ENCODE results near the gene SRPK2.
"Not testable (repeated sequence)": the region's sequence is repeated elsewhere in the genome, so short reads cannot be mapped to it uniquely, and the experiment has no call there.

SRPK2 gene

DNA sequence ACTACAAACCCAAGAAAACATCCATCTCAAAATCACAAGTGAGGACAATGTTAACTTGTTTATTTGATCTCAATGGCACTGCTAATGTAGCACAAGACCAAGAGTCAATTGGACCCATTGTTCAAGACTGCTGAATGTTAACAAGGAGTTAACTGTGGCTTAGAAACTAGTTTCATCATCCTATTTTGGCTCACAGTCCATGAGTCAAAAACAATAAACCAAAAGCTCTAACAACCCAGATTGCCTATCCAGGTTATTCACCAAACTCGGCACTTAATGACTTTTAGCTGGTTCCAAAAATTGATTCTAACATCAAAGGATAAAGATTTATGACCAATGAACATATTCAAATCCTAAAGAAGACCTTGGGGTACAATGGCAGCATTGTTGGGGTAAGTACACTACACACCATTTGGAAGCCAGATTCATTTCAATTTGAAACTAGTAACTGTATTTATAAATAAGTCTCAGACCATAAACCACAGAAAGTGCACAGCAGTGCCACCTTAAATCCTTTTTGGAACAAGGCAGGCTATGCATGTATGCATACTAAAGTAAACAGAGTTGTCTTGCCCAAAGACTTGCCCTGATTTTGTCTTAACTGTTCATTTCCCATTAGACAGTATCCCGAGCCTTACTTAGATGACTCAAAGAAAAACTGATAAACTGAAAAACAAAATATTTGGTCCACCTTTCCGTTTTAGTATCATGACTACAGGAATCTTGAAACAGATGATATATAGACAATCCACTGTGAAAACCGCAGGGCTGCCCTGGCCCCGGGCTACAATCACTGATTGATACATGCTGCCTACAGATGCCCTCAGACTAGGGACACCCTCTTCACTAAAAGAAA lies 84.5 kb downstream of the SRPK2 start:
- DNase-seq (ENCODE audit: low read depth): no peak

DNA sequence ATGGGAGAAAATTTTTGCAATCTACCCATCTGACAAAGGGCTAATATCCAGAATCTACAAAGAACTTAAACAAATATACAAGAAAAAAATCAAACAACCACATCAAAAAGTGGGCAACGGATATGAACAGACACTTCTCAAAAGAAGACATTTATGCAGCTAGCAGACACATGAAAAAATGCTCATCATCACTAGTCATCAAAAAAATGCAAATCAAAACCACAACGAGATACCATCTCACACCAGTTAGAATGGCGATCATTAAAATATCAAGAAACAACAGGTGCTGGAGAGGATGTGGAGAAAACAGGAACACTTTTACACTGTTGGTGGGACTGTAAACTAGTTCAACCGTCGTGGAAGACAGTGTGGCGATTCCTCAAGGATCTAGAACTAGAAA lies 88.1 kb downstream of the SRPK2 start:
- not testable (repeated sequence) for DNase-seq (ENCODE audit: low read depth)

DNA sequence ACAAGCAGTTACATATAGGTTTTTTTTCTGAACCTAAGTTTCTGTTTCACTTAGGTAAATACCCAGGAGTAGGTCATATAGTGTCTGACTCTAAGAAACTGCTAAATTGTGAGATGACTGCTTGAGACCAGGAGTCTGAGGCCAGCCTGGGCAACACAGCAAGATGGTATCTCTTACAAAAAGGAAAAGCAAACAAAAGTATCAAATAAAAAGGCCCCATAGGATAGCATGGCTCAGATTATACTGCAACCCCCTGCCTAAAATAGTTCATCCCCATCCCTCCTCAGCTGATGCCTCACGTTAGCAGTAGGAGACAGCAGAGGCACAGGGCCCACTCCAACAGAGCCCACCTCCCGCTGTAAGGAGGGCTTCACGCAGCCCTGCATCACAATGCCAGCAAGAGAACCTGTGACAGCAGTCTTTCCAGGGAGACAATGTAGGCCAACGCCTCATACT lies 90.3 kb downstream of the SRPK2 start:
- DNase-seq (ENCODE audit: low read depth): no peak

DNA sequence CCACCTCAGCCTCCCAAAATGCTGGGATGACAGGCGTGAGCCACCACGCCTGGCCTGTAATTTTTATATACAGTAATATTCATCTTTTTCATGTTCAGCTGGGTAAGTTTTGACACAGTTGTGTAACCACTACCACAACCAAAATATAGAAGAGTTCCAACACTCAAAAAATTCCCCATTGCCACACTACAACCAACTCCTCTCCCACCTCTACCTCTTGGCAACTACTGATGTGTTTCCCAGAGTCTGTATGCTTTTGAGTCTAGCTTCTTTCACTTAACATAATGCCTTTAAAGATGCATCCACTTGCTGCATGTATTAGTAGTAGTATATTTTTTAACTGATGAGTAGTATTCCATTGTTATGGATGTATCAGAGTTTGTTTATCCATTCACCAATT lies 90.7 kb downstream of the SRPK2 start:
- DNase-seq (ENCODE audit: low read depth): no peak

DNA sequence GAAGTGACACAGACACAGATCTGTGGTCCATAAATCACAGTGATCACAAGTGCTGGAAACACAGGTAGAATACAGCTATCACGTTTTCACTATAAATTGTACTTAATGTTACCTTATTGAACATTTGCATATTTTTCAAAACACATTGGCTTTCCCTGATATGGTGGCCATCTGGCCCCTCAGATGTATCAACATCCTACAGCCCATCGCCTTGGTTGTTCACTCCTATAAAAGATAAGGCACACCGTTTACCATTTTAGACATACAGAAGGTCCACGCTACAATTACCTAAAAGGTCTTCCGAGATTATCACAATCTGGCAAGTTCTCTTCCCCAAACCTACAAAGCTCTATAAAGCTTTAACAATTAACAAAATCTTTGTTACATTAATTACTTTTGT lies 91.4 kb downstream of the SRPK2 start:
- no peak for DNase-seq (ENCODE audit: low read depth)

DNA sequence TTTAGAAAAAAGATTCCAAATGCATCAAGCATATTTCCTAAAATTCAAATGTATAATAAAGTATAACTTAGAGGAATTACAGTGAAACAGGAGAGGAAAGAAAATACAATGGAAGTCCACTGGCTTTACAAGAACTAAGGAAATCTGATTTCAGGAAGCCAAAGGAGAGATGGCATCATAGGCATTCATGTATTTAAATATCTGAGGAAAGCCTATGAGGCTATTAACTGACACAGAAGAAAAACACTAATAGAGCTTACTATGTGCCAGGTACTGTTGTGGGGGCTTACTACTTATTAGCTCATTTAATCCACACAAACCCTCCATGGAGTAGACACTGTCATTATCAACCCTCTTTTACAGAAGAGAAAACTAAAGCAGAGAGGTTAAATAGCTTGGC lies 92.2 kb downstream of the SRPK2 start:
- DNase-seq (ENCODE audit: low read depth): no peak

DNA sequence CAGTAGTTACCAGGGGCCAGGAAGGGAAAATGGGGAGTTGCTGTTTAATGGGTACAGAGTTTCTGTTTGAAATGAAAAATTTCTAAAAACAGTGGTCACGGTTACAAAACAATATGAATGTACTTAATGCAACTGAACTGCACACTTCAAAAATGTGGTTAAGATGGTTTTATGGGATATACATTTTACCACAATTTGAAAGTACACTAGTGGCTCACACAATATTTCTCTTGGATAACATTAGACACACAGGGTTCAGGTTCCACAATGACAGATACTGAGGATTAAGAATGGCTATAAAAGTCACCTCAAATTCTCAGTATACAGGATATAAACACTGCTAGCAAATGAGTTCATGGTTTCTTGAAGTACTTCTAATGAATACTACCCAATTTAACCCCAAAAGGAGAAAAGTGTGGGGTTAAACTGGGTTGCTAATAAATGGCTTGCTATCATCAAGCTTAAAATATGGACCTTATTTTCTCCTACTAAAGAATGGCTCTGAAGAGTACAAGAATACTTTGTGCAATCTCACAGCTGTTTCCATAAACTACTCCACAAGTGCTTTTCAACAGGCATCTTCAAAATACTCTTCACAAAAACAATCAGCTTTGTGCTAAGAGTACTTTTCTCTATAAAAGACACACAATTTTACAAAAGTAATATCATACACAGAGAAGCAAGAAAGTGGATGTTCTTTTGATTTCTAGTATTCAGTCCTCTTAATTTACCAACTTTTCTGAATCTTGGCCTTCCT lies 92.9 kb downstream of the SRPK2 start:
- no peak for DNase-seq (ENCODE audit: low read depth)

DNA sequence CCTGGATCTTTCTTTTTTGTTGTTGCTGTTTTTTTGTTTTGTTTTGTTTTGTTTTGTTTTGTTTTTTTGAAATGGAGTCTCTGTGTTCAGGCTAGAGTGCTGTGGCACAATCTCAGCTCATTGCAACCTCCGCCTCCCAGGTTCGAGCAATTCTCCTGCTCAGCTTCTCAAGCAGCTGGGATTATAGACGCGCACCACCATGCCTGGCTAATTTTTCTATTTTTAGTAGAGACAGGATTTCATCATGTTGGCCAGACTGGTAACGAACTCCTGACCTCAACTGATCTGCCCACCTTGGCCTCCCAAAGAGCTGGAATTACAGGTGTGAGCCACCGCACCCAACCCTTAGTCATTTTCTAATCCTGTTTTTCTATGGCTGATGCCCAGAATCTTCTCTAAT lies 94.2 kb downstream of the SRPK2 start:
- not testable (repeated sequence) for DNase-seq (ENCODE audit: low read depth)

DNA sequence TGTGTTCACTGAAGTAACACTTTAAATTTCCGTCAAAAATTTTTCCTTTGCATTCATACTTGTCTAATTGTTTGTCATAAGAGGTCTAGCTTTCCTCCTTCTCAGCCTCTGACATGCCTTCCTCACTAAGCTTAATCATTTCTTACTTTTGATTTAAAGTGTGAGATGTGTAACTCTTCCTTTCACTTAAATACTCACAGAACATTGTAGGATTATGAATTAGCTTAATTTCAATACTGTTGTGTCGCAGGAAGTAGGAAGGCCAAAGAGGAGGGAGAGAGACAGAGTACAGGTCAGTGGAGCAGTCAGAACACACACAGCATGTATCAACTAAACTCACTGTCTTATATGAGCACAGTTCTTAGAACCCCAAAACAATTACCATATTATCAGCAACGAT lies 99.0 kb downstream of the SRPK2 start:
- DNase-seq (ENCODE audit: low read depth): no peak

DNA sequence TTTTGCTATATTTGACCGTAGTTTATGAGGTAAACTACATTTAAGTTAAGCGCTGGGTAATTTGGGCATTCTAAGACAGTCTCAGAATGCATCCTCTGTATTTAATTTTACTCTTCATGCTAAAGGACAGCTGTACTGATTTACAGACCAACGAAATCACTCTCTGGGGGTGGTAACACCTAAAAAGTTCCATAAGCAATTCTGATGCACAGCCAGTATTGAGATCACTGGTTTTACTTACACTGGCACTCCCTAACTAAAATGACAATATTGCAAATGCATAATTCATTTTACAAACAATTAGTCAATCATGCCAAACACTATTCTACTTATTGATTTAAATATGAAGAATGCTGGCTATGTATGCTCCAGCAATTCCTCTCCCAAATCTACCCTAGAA lies 102.3 kb downstream of the SRPK2 start:
- no peak for DNase-seq (ENCODE audit: low read depth)

DNA sequence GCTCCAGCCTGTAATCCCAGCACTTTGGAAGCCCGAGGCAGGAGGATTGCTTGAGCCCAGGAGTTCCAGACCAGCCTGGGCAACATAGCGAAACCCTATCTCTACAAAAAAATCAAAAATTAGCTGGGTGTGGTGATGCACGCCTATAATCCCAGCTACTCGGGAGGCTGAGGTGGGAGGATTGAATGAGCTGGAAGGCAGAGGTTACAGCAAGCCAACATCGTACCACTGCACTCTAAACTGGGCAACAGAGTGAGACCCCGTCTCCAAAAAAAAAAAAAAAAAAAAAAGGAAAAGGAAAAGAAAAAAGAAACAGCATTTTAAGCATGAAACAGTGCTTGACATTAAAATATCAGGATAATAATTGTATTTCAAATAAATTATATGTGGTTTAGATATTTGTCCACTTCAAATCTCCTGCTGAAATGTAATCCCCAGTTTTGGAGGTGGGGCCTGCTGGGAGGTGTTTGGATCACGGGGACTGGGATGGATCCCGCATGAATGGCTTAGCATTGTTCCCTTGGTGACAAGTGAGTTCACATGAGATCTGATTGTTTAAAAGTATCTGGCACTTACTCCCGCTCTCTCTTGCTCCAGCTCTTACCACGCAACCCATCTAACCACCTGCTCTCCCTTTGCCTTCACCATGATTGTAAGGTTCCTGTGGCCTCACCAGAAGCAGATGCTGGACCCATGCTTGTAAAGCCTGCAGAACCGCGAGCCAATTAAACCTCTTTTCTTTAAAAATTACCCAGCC lies 103.4 kb downstream of the SRPK2 start:
- no peak for DNase-seq (ENCODE audit: low read depth)

DNA sequence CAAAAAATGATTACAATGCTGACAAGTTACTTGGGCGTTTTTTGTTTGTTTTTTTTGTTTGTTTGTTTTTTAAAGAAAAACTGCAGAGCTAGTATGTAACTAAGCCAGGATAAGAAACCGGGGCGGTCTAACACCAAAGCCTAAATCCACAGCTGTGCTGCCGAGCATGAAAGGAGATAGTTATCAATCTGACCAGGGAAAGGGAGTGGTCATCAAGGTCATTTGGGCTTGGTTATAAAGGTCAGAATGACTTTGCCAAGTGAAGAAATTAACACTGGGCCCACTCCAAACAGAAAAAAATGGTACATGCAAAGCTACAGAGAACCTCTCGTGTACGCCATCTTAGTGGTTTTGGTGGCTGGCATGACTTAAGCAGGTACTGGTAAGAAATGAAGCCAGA lies 104.7 kb downstream of the SRPK2 start:
- no peak for DNase-seq (ENCODE audit: low read depth)

DNA sequence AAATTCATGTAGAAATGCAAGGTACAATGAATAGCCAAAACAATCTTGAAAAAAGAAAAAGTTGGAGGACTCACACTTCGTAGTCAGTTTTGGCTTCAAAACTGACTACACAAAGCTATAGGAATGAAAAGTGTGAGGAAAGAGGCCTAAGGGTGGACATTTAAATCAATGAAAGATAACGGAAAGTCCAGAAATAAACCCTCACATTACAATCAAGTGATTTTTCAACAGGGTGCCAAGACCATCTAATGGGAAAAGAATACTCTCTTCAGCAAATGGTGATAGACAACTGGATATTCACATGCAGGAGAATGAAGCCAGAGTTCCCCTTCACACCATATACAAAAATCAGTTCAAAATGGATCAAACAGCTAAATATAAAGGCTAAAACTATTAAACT lies 106.8 kb downstream of the SRPK2 start:
- DNase-seq (ENCODE audit: low read depth): no peak

DNA sequence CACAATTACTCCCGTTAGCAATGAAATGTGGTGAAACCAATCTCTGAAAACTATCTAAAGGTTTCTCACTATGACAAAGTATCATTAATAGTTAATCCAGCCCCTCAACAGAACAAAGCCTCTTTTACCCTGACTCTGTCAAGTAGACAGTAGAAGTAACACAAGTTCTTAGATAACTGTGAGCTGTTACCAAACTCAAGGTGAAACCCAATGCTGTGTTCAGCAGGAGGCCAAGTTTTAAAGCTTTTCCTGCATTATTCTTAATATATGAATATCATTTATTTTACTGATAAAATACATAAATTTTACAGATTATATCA lies 109.1 kb downstream of the SRPK2 start:
- no peak for DNase-seq (ENCODE audit: low read depth)

DNA sequence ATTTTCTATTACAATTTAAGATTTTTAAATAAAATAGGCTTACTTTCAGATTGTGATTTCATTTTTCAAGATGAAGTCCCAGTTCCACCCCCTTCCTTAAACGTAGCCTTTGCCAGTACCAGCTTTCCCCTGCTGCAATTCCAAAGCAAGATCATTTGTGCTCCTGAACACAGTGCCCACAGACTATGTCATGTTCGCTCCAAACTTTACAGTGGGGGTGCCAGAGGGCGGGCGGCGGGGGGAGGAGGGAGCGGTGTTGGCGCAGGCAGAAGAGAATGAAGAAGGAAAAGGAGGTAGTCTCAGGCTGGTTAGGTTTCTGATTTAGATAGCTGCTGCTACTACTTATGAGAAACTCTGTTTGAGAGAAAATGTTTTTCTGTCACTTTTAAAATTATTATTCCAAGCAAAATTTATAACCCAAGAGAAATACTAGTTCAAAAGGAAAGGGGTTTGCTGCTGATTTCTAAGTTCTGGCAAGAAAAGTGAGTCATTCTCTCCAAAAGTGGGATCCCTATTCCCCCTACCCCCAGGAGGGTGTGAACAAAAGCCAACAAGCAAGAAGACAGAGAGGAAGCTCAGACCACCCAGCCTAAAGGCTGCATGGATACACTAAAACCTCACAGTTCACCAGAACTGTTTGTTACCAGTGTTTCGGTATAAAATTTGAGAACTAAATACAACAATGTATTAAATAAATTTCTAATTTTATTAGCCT lies 109.6 kb downstream of the SRPK2 start:
- no peak for DNase-seq (ENCODE audit: low read depth)

DNA sequence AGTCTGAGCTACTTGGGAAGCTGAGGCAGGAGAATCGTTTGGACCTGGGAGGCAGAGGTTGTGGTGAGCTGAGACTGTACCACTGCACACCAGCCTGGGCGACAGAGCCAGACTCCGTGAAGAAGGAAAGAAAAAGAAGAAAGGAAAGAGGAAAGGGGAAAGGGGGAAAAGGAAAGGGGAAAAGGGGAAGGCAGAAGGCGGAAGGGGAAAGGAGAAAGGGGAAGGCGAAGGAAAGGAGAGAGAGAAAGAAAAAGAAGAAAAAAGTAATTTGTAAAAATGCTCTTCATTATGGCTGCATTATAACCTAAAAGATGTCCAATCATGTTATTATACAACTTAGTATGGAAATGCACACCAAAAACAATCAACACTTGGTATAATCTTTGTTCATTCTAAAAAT lies 110.2 kb downstream of the SRPK2 start:
- no peak for DNase-seq (ENCODE audit: low read depth)

DNA sequence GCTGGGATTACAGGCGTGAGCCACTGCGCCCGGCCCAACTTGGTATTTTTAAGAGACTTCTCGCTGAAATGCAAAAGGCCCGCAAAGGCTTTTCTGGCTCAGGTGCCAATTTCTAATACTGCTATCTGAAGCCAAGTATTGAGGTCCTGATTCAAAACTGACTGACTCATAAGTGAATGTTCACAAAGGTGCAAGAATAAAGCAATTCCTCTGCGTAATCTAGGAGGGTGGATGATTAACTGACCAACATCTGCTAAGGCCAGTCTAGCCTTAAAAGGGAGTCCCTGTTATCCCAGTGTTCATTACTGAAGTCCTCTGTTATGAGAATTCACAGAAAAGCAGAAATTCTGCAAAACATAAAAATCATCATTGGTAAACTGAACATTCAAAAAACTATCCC lies 111.4 kb downstream of the SRPK2 start:
- no peak for DNase-seq (ENCODE audit: low read depth)

DNA sequence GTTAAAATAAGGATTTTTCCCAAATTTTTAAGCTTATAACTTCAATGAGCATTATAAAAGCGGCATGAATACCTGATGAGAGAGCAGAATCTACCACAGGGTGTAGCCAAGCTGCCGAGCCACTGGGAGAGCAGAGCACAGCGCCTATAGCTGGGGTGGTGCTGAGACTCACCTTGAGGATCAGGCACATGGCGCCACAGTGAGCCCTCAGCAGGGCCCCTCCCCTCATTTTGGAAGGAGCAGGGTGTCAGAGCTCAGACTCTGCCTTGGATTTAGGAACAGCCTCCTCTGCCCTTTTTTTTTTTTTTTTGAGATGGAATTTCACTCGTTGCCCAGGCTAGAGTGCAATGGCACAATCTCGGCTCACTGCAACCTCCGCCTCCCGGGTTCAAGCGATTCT lies 118.6 kb downstream of the SRPK2 start:
- no peak for DNase-seq (ENCODE audit: low read depth)

DNA sequence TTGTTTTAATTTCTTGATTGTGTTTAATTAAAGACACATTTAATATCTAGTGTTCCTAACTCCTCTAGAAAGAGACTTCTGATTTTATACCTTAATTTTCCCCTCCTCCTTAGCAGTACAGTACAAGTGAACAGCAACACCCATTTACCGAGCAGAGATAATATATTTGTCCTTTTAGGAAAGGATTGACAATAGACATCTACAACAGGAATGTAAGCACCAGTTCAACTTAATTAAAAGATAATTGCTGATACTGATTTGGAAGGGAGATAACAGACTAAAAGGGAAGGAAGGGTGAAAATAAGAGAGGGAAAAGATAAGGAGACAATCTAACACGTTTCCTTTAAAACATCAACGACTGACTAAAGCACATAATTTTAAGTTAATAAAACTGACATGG lies 119.3 kb downstream of the SRPK2 start:
- no peak for DNase-seq (ENCODE audit: low read depth)

DNA sequence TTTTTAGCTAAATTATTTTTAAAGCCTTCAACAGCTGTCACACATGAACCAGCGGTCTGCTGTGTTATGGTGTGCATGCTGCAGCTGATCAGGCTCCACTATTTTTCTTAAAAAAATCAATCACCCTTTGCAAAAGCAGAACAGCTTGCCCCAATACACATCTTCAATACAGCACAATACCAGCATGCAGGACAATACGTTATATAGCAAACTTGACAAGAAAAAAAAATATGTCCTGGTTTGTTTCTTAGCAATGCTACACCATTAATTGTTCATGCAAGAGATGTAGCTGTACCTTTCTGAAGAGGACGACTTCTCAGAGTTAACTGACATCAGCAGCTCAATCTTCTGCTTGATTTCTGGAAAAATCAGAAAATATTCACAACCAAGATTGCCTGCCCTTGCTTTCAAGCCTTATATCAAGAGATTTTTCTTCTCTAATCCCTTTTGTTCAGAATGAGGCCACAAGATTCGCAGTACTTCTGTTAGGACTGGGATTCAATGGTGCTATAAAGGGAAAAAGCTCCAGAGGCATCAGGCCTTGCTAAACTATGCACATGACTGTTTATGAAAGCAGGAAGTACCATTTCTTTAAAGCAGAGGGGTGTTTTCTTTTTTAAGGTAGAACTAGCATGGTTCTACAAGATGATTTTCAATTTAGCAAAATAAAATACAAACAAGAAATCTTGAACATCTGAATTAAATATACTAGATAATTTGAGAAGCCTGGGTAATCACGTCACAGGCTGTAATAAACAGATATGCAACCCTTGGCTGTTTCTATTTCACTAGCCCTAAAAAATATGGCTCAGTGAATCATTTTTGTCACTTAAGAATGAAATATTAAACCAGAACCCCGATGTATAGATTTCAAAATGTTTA lies 120.0 kb downstream of the SRPK2 start:
- no peak for DNase-seq (ENCODE audit: low read depth)

DNA sequence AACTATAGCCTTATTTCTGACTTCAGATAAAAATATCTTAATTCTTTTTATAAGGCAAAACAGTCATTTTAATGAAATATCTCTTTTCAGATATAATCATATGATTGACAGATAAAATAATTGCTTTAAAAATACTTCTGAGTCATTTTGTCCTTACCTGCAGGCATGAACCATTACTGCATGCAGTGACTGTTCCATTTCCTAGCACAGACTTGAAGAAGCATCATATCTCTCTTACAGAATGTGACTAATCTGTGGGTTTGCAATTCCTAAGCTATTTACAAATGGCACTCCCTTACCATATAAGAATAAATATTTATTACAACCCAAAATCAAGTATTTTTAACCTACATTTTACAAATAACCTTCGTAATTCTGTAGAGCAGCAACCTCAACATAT lies 120.7 kb downstream of the SRPK2 start:
- peak; percentile 4 for DNase-seq (ENCODE audit: low read depth)

Data from stimulated activated CD4-positive, alpha-beta T cell treated with anti-CD3 and anti-CD28 coated beads, Interleukin-2, amount 100 ng/mL, for 4 hours (primary cell).